Measurements from ENCODE around the gene TSHZ1. TPM values are rescaled to one million over a fixed set of nuclear protein-coding genes. Genes with fewer than 3 reads are reported as not detected.

The TSHZ1 gene
- total RNA-seq, 4 donors from 2014 or later = 14.1 to 23.3 (median 17.6) TPM

- intact Hi-C loops (cut with DNase I; ENCODE audit: low total_unique reads) = no loop called here
- DNase-seq (ENCODE audit: low spot score in 2 of 2) = no peak
- H3K4me3 ChIP-seq (ENCODE audit: low read depth, poor library complexity, severe bottlenecking) = no peak overlapping the region
- WGBS, 2 donors = 20 to 21% methylated on average over 8 to 20 of the region's 35 CpGs
- TF ChIP-seq CTCF (IDR thresholded peaks at IDR 0.05) (no peak), POLR2A (IDR thresholded peaks at IDR 0.05) (no peak)
Observed at GRCh38 chr18:75204269-75204731, 6.3 kb upstream of the TSHZ1 start.

- 52 to 58% methylated on average over 41 to 55 of the region's 75 CpGs for WGBS, 2 donors
- TF ChIP-seq POLR2A (IDR thresholded peaks at IDR 0.05) (no peak), CTCF (IDR thresholded peaks at IDR 0.05) (no peak)
- intact Hi-C loops (cut with DNase I; ENCODE audit: low total_unique reads) = no loop called here
- no peak for DNase-seq (ENCODE audit: low spot score in 2 of 2)
- H3K4me3 ChIP-seq (ENCODE audit: low read depth, poor library complexity, severe bottlenecking) = no peak overlapping the region
Observed at GRCh38 chr18:75204732-75205513, 5.7 kb upstream of the TSHZ1 start.

GRCh38 chr18:75205514-75206132, 5.0 kb upstream of the TSHZ1 start:
- DNase-seq (ENCODE audit: low spot score in 2 of 2) = no peak
- WGBS, 2 donors = 79 to 83% methylated on average over 16 of the region's 16 CpGs
- intact Hi-C loops (cut with DNase I; ENCODE audit: low total_unique reads) = no loop called here
- no peak overlapping the region for H3K4me3 ChIP-seq (ENCODE audit: low read depth, poor library complexity, severe bottlenecking)
- TF ChIP-seq POLR2A (IDR thresholded peaks at IDR 0.05) = no peak
- TF ChIP-seq CTCF (IDR thresholded peaks at IDR 0.05) = no peak

- TF ChIP-seq CTCF (IDR thresholded peaks at IDR 0.05) (no peak), POLR2A (IDR thresholded peaks at IDR 0.05) (no peak)
- no peak overlapping the region for H3K4me3 ChIP-seq (ENCODE audit: low read depth, poor library complexity, severe bottlenecking)
- intact Hi-C loops (cut with DNase I; ENCODE audit: low total_unique reads) = no loop called here
- no peak for DNase-seq (ENCODE audit: low spot score in 2 of 2)
- 79 to 84% methylated on average over 14 of the region's 14 CpGs for WGBS, 2 donors
Observed at GRCh38 chr18:75206452-75207309, 3.9 kb upstream of the TSHZ1 start.

- H3K4me3 ChIP-seq (ENCODE audit: low read depth, poor library complexity, severe bottlenecking) = peak overlapping the region; percentile 80
- intact Hi-C loops (cut with DNase I; ENCODE audit: low total_unique reads) = no loop called here
- no peak for TF ChIP-seq POLR2A (IDR thresholded peaks at IDR 0.05)
- TF ChIP-seq CTCF (IDR thresholded peaks at IDR 0.05) = no peak
- WGBS, 2 donors = 5 to 7% methylated on average over 26 of the region's 26 CpGs
- peak in 1 of 2 donors; percentile 42 for DNase-seq (ENCODE audit: low spot score in 2 of 2)
Observed at GRCh38 chr18:75207310-75208154, 3.1 kb upstream of the TSHZ1 start.
